ENCODE results near the gene EXD3. TPM values are rescaled to one million over a fixed set of nuclear protein-coding genes. Genes with fewer than 3 reads are reported as not detected.

EXD3 gene
- total and polyA plus RNA-seq, 2 of the 4 experiments (the other 2 are of a cell fraction), result 1.1 to 7.4 TPM

- Histone ChIP-seq H2AK5ac (ENCODE audit: low read depth, low read length) (no peak overlapping the region), H2AFZ (replicated peaks; ENCODE audit: low read length, poor library complexity) (peak overlapping the region; percentile 58), H3K27ac (ENCODE audit: insufficient read depth, low read length) (no peak overlapping the region), H2BK20ac (ENCODE audit: low read depth, low read length) (no peak overlapping the region), H3K4me1 (ENCODE audit: control insufficient read depth, insufficient read depth, low read length) (peaks cover 3% of the 10 kb centered on the region), H3K18ac (ENCODE audit: low read depth, low read length) (no peak overlapping the region), H2BK120ac (ENCODE audit: low read depth, low read length) (no peak overlapping the region), H3K79me1 (ENCODE audit: low read depth in 1 of 2, low read length in 2 of 2) (no peaks in the 10 kb centered on the region), H2BK15ac (ENCODE audit: low read depth, low read length) (no peak overlapping the region), H3K4ac (ENCODE audit: low read depth, low read length) (no peak overlapping the region), H4K8ac (ENCODE audit: low read depth in 2 of 2, low read length in 2 of 2) (no peak overlapping the region), H3K9me1 (ENCODE audit: insufficient read depth, low read length) (no peaks in the 10 kb centered on the region), H2BK5ac (ENCODE audit: low read depth, low read length, poor library complexity, severe bottlenecking) (no peak overlapping the region), H3K36me3 (ENCODE audit: control insufficient read depth, insufficient read depth, low read length) (no peaks in the 10 kb centered on the region), H3K56ac (ENCODE audit: extremely low read depth, insufficient read depth, low read length) (no peak overlapping the region), H2AK9ac (replicated peaks; ENCODE audit: low read depth, low read length, poor library complexity) (no peak overlapping the region), H3K27me3 (ENCODE audit: control insufficient read depth, insufficient read depth, low read length) (peaks cover 6% of the 10 kb centered on the region; the same call in 1 of the 2 replicates), H3K9me3 (ENCODE audit: control insufficient read depth, insufficient read depth, low read length) (no peaks in the 10 kb centered on the region), H4K5ac (ENCODE audit: low read depth, low read length) (no peak overlapping the region), H3K4me3 (ENCODE audit: insufficient read depth, low read depth, low read length) (no peak overlapping the region), H3K23ac (ENCODE audit: low read depth, low read length) (no peak overlapping the region), H3K9ac (ENCODE audit: low read depth, low read length) (no peak overlapping the region), H4K20me1 (ENCODE audit: insufficient read depth, low read length) (peaks cover 4% of the 10 kb centered on the region; the same call in 1 of the 2 replicates), H4K91ac (ENCODE audit: insufficient read depth, low read depth, low read length) (no peak overlapping the region), H3K4me2 (ENCODE audit: low read depth, low read length) (no peak overlapping the region), H3K14ac (replicated peaks; ENCODE audit: low read depth, low read length) (no peak overlapping the region)
- in situ Hi-C loops (cut with MboI; ENCODE audit: low sequenced_read_pairs) (no loop called here), intact Hi-C loops (cut with micrococcal nuclease) (no loop called here), dilution Hi-C loops (cut with HindIII; ENCODE audit: low sequenced_read_pairs, unreplicated experiment) (no loop called here)
- POLR2A ChIA-PET (ENCODE audit: unreplicated experiment), result no interaction called here
- WGBS, 2 experiments (ENCODE audit: extremely low coverage in 2 of 2, insufficient read length in 1 of 2), result 75% methylated on average over 15 of the region's 30 CpGs; no CpG with 5 or more reads in 1 of the 2 experiments
- TF ChIP-seq POLR2A (IDR thresholded peaks at IDR 0.05; ENCODE audit: low read depth, low read length), result no peak
- TF ChIP-seq RFX5 (IDR thresholded peaks at IDR 0.05; ENCODE audit: low read depth, low read length), result no peak
- TF ChIP-seq NFE2L2 (IDR thresholded peaks at IDR 0.05; ENCODE audit: low read depth, low read length), result no peak
- no peak for TF ChIP-seq MAZ (IDR thresholded peaks at IDR 0.05; ENCODE audit: borderline replicate concordance, low read depth, low read length)
- no peak for TF ChIP-seq MAFK (IDR thresholded peaks at IDR 0.05; ENCODE audit: low read depth, low read length)
- no peak for TF ChIP-seq RCOR1 (IDR thresholded peaks at IDR 0.05; ENCODE audit: insufficient replicate concordance, low read length)
- TF ChIP-seq CEBPB (IDR thresholded peaks at IDR 0.05; ENCODE audit: low read depth, low read length), result no peak
- TF ChIP-seq ELK1 (IDR thresholded peaks at IDR 0.05; ENCODE audit: borderline replicate concordance, low read depth, low read length), result no peak
- no peak for TF ChIP-seq CHD1 (IDR thresholded peaks at IDR 0.05; ENCODE audit: low read depth, low read length)
- no peak for TF ChIP-seq RAD21 (IDR thresholded peaks at IDR 0.05; ENCODE audit: low read length)
- TF ChIP-seq USF2 (IDR thresholded peaks at IDR 0.05; ENCODE audit: low read depth, low read length), result no peak
- no peak for TF ChIP-seq CTCF (conservative IDR thresholded peaks at IDR 0.05; ENCODE audit: low read depth, low read length)
- TF ChIP-seq MXI1 (IDR thresholded peaks at IDR 0.05; ENCODE audit: borderline replicate concordance, low read depth, low read length), result no peak
- TF ChIP-seq FOS (IDR thresholded peaks at IDR 0.05; ENCODE audit: low read depth, low read length), result no peak
- TF ChIP-seq SMC3 (IDR thresholded peaks at IDR 0.05; ENCODE audit: low read depth, low read length), result no peak
- TF ChIP-seq BHLHE40 (IDR thresholded peaks at IDR 0.05; ENCODE audit: low read depth, low read length), result no peak
- no TSS peak for BruUV-seq (replicated peaks)
- ATAC-seq (ENCODE audit: low read depth), result no peak
- CTCF ChIA-PET, result no interaction called here
- no peak for DNase-seq
Observed at GRCh38 chr9:137306066-137306849, 116.7 kb downstream of the EXD3 start.

All from IMR-90 (cell line).